K562 (cell line): ENCODE results near the gene ZNF213. TPM values are rescaled to one million over a fixed set of nuclear protein-coding genes. Genes with fewer than 3 reads are reported as not detected.
A peak's percentile ranks its signal among the peaks of the same experiment; 100 is the strongest.

ENCODE experiments used
- BDP1 ChIP-seq: IDR thresholded peaks from 3 replicates; pipeline ENCODE4 v1.6.1; 2011; ENCODE audit not compliant: insufficient read length, insufficient read depth
- CBX8 ChIP-seq: fragments of 200-600 bp; sonication (generic); IDR thresholded peaks from 2 replicates; pipeline ENCODE4 v1.6.1; 2012; ENCODE audit warnings: borderline replicate concordance, mixed run types, low read depth, mild to moderate bottlenecking, moderate library complexity, mixed read lengths, low read length, control low read depth, inconsistent platforms; ENCODE audit not compliant: poor library complexity, severe bottlenecking; ENCODE audit errors: extremely low read depth
- CCNT2 ChIP-seq: IDR thresholded peaks from 2 replicates; pipeline ENCODE4 v1.6.1; 2011; ENCODE audit warnings: borderline replicate concordance, low read depth, mild to moderate bottlenecking, moderate library complexity, mixed read lengths, low read length; ENCODE audit not compliant: insufficient read length; ENCODE audit errors: extremely low read depth
- CXXC5 ChIP-seq: fragments of 250-450 bp; sonication (Bioruptor Pico); IDR thresholded peaks from 2 replicates; pipeline ENCODE4 v1.8.0; 2022; ENCODE audit warnings: inconsistent platforms, mild to moderate bottlenecking, moderate library complexity
- DNMT1 ChIP-seq: fragments of 450-650 bp; IDR thresholded peaks from 2 replicates; pipeline ENCODE4 v1.6.1; 2016; ENCODE audit warnings: antibody characterized with exemption, mild to moderate bottlenecking
- HDAC3 ChIP-seq: fragments of 450-650 bp; IDR thresholded peaks from 2 replicates; pipeline ENCODE4 v1.6.1; 2018; ENCODE audit warnings: borderline replicate concordance, mild to moderate bottlenecking, moderate library complexity; ENCODE audit not compliant: partially characterized antibody
- KAT2B ChIP-seq: IDR thresholded peaks from one replicate; pipeline ENCODE4 v1.6.1; 2012; ENCODE audit warnings: low read depth, mild to moderate bottlenecking, control low read depth, inconsistent platforms, low read length, moderate library complexity
- KDM2B ChIP-seq: fragments of 250-450 bp; sonication (Bioruptor Pico); IDR thresholded peaks from 2 replicates; pipeline ENCODE4 v1.8.0; 2021; ENCODE audit warnings: mild to moderate bottlenecking, moderate library complexity
- SIRT6 ChIP-seq: IDR thresholded peaks from one replicate; pipeline ENCODE4 v1.6.1; 2012; ENCODE audit warnings: low read depth, mild to moderate bottlenecking, control low read depth, inconsistent platforms, low read length, moderate library complexity
- SMARCA5 ChIP-seq: fragments of 450-650 bp; IDR thresholded peaks from 2 replicates; pipeline ENCODE4 v1.6.1; 2016
- TAF7 ChIP-seq: fragments of 450-650 bp; IDR thresholded peaks from 2 replicates; pipeline ENCODE4 v1.6.1; 2016; ENCODE audit warnings: missing genetic modification characterization, missing compliant biosample characterization
- YY1 ChIP-seq, 3 experiments: IDR thresholded peaks; 2 replicates each; pipeline ENCODE4 v1.6.1; 2011; ENCODE audit warnings: low read length in 2 of 3, mild to moderate bottlenecking in 2 of 3, moderate library complexity in 2 of 3, borderline replicate concordance in 1 of 3, control low read depth in 1 of 3, low read depth in 1 of 3; ENCODE audit not compliant: insufficient read depth in 3 of 3, insufficient replicate concordance in 2 of 3, control insufficient read depth in 1 of 3, insufficient read length in 1 of 3; ENCODE audit errors: extremely low read depth in 1 of 3
- ZNF134 ChIP-seq: fragments of 250-450 bp; sonication (Bioruptor Pico); conservative IDR thresholded peaks from 2 replicates; pipeline ENCODE4 v1.4.0; 2020
- ZNF174 ChIP-seq: fragments of 250-450 bp; sonication (Bioruptor Pico); IDR thresholded peaks from 2 replicates; pipeline ENCODE4 v1.4.0; 2020; ENCODE audit warnings: mild to moderate bottlenecking
- ZNF408 ChIP-seq: fragments of 250-450 bp; sonication (Bioruptor Pico); IDR thresholded peaks from 2 replicates; pipeline ENCODE4 v1.4.0; 2020; ENCODE audit warnings: low read depth, mild to moderate bottlenecking, moderate library complexity
- ZNF77 ChIP-seq: fragments of 250-450 bp; sonication (Bioruptor Pico); IDR thresholded peaks from 2 replicates; pipeline ENCODE4 v1.5.0; 2020
- polyA plus RNA-seq, 8 experiments: library from polyadenylated mRNA; depleted of rRNA in 4 of 8; stranded (reverse) in 5 of 8; unstranded in 3 of 8; fragments of >200 nt; fragmentation: Nextera tagmentation in 2 of 8; fragmentation: Illumina TruSeq in 1 of 8; extraction: Ambion mirVana in 2 of 8; extraction: Trizol in 1 of 8; gene quantifications; 2 replicates each; pipeline versions ENCODE4 v1.2.1 to v1.2.3, GENCODE V29; 2011 to 2014; ENCODE audit warnings: inconsistent platforms in 1 of 8, missing spikeins in 1 of 8
- total RNA-seq, 7 experiments: library from RNA; depleted of rRNA in 6 of 7; stranded (reverse); fragments of >200 nt in 6 of 7; fragmentation: Illumina TruSeq in 2 of 7; extraction: Trizol in 2 of 7; gene quantifications; 2 replicates each; pipeline versions ENCODE4 v1.2.1 to v1.2.3, GENCODE V29; 2011 to 2021; ENCODE audit warnings: low replicate concordance in 1 of 7
- TF ChIP-seq, protein P1 (sequence below): fragments of 250-450 bp; sonication (Bioruptor Pico); IDR thresholded peaks from 2 replicates; pipeline ENCODE4 v1.8.0; 2021; ENCODE audit warnings: mild to moderate bottlenecking, moderate library complexity
- TF ChIP-seq, protein P2 (sequence below): fragments of 250-450 bp; sonication (Bioruptor Pico); IDR thresholded peaks from 2 replicates; pipeline ENCODE4 v1.4.0; 2020; ENCODE audit warnings: mild to moderate bottlenecking, moderate library complexity, borderline replicate concordance
- TF ChIP-seq, protein P3 (sequence below): fragments of 450-650 bp; IDR thresholded peaks from 2 replicates; pipeline ENCODE4 v1.6.1; 2016; ENCODE audit warnings: missing biosample characterization, missing genetic modification characterization
- TF ChIP-seq, protein P4 (sequence below): fragments of 450-650 bp; formaldehyde crosslinking; IDR thresholded peaks from 2 replicates; pipeline ENCODE4 v1.4.0; 2020; ENCODE audit warnings: mild to moderate bottlenecking, moderate library complexity

The ZNF213 gene
- total and polyA plus RNA-seq, 9 of the 15 experiments (the other 6 are each of a cell fraction or from before 2014, with no cell fraction given) = 0.49 to 10.0 (median 1.8) TPM

DNA sequence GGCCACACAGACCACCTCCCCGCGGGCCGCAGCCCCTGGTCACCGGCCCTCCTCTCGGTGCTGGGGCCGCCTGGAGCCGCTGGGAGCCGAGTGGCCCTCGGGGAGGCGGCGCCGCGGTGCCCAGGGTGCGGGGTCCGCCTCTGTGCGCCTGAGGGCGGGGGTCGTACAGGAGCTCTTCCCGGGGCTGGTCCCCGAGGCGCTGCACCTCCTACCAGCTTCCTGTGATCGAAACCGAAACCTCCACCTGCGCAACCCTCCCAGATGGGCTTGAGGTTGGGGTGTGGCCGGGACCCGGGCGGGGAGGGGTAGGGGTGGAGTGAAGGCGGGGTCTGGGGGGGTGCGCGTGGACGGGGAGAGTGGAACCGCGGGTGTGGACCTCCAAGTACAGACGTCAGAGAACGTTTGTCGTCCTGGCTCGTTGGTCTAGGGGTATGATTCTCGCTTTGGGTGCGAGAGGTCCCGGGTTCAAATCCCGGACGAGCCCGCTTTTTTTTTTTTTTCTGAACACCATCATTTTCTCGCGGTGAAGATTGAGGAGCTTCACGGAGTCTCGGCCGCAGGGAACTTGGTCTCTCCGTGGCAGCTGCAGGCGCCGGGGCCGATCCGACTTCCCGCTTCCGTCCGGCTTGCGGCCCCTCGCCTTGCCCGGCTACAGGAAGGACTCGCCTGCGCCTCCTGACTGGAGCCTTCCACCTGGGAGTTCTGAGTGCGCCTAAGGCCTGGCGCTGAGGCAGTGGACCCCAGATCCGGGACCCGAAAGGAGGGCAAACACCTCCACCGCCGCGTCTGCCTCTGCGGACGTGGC lies 23.9 kb downstream of the ZNF213 start (continued):
- TF ChIP-seq, protein P1, sequence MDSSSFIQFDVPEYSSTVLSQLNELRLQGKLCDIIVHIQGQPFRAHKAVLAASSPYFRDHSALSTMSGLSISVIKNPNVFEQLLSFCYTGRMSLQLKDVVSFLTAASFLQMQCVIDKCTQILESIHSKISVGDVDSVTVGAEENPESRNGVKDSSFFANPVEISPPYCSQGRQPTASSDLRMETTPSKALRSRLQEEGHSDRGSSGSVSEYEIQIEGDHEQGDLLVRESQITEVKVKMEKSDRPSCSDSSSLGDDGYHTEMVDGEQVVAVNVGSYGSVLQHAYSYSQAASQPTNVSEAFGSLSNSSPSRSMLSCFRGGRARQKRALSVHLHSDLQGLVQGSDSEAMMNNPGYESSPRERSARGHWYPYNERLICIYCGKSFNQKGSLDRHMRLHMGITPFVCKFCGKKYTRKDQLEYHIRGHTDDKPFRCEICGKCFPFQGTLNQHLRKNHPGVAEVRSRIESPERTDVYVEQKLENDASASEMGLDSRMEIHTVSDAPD = no peak
- TF ChIP-seq, protein P2, sequence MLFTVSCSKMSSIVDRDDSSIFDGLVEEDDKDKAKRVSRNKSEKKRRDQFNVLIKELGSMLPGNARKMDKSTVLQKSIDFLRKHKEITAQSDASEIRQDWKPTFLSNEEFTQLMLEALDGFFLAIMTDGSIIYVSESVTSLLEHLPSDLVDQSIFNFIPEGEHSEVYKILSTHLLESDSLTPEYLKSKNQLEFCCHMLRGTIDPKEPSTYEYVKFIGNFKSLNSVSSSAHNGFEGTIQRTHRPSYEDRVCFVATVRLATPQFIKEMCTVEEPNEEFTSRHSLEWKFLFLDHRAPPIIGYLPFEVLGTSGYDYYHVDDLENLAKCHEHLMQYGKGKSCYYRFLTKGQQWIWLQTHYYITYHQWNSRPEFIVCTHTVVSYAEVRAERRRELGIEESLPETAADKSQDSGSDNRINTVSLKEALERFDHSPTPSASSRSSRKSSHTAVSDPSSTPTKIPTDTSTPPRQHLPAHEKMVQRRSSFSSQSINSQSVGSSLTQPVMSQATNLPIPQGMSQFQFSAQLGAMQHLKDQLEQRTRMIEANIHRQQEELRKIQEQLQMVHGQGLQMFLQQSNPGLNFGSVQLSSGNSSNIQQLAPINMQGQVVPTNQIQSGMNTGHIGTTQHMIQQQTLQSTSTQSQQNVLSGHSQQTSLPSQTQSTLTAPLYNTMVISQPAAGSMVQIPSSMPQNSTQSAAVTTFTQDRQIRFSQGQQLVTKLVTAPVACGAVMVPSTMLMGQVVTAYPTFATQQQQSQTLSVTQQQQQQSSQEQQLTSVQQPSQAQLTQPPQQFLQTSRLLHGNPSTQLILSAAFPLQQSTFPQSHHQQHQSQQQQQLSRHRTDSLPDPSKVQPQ (CRISPR knock-in tag) = no peak
- TF ChIP-seq, protein P3, sequence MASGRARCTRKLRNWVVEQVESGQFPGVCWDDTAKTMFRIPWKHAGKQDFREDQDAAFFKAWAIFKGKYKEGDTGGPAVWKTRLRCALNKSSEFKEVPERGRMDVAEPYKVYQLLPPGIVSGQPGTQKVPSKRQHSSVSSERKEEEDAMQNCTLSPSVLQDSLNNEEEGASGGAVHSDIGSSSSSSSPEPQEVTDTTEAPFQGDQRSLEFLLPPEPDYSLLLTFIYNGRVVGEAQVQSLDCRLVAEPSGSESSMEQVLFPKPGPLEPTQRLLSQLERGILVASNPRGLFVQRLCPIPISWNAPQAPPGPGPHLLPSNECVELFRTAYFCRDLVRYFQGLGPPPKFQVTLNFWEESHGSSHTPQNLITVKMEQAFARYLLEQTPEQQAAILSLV (tag) = no peak
- TF ChIP-seq CCNT2 (no peak), ZNF77 (no peak), KAT2B (no peak), DNMT1 (no peak), CXXC5 (CRISPR knock-in tag) (peak; percentile 87), YY1 (IDR thresholded peaks at IDR 0.05; ENCODE audit: borderline replicate concordance in 1 of 3, control insufficient read depth in 1 of 3, extremely low read depth in 1 of 3, insufficient read depth in 3 of 3, insufficient read length in 1 of 3, insufficient replicate concordance in 2 of 3, low read depth in 1 of 3, low read length in 2 of 3) (peak in 1 of 3 experiments; percentile 12), HDAC3 (no peak), ZNF174 (CRISPR knock-in tag) (no peak), CBX8 (no peak), SMARCA5 (no peak), ZNF408 (CRISPR knock-in tag) (no peak), KDM2B (CRISPR knock-in tag) (0 out of 2 replicates have a peak, but pooled peaks have one; percentile 49), TAF7 (tag) (peak; percentile 72), SIRT6 (no peak), BDP1 (peak; percentile 43), ZNF134 (CRISPR knock-in tag) (no peak)
- TF ChIP-seq, protein P4, sequence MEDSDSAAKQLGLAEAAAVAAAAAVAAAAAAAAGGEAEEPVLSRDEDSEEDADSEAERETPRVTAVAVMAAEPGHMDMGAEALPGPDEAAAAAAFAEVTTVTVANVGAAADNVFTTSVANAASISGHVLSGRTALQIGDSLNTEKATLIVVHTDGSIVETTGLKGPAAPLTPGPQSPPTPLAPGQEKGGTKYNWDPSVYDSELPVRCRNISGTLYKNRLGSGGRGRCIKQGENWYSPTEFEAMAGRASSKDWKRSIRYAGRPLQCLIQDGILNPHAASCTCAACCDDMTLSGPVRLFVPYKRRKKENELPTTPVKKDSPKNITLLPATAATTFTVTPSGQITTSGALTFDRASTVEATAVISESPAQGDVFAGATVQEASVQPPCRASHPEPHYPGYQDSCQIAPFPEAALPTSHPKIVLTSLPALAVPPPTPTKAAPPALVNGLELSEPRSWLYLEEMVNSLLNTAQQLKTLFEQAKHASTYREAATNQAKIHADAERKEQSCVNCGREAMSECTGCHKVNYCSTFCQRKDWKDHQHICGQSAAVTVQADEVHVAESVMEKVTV (CRISPR knock-in tag) = no peak
